PC-9 (cell line): Measurements from ENCODE around the gene PEX26.

Experiments used
- EZH2 ChIP-seq: fragments of 200-600 bp; sonication (generic); IDR thresholded peaks from 2 replicates; pipeline ENCODE4 v1.8.0; 2017; ENCODE audit warnings: antibody characterized with exemption, low read depth
- TF ChIP-seq, protein P1 (sequence below): fragments of 200-600 bp; sonication (generic); conservative IDR thresholded peaks from 2 replicates; pipeline ENCODE4 v1.6.1; 2017; ENCODE audit warnings: mixed run types, antibody characterized with exemption, mild to moderate bottlenecking, moderate library complexity

- no peak for TF ChIP-seq EZH2
- TF ChIP-seq, protein P1, sequence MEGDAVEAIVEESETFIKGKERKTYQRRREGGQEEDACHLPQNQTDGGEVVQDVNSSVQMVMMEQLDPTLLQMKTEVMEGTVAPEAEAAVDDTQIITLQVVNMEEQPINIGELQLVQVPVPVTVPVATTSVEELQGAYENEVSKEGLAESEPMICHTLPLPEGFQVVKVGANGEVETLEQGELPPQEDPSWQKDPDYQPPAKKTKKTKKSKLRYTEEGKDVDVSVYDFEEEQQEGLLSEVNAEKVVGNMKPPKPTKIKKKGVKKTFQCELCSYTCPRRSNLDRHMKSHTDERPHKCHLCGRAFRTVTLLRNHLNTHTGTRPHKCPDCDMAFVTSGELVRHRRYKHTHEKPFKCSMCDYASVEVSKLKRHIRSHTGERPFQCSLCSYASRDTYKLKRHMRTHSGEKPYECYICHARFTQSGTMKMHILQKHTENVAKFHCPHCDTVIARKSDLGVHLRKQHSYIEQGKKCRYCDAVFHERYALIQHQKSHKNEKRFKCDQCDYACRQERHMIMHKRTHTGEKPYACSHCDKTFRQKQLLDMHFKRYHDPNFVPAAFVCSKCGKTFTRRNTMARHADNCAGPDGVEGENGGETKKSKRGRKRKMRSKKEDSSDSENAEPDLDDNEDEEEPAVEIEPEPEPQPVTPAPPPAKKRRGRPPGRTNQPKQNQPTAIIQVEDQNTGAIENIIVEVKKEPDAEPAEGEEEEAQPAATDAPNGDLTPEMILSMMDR, result no peak
Observed at GRCh38 chr22:18065256-18065655, 12.5 kb upstream of the PEX26 start.
